Mucosa of descending colon (tissue), 3 donors: ENCODE measurements around the gene WDR5. TPM values are rescaled to one million over a fixed set of nuclear protein-coding genes. Genes with fewer than 3 reads are reported as not detected.

Experiments used
- ATAC-seq: fragments of 200-7000 bp; cut with Tn5 transposase; one replicate; pipeline ENCODE4 v1.9.1; 2020; ENCODE audit warnings: mild to moderate bottlenecking, moderate library complexity
- DNase-seq, 3 donors: peaks; one replicate each; pipeline ENCODE4 v3.0.0-alpha.2; 2020
- H3K36me3 ChIP-seq: fragments of 200-600 bp; one replicate; pipeline ENCODE4 v1.8.0; 2021; ENCODE audit warnings: low read depth, mild to moderate bottlenecking
- H3K4me1 ChIP-seq: fragments of 200-600 bp; one replicate; pipeline ENCODE4 v1.8.0; 2021; ENCODE audit warnings: low read depth, mild to moderate bottlenecking
- H3K4me3 ChIP-seq: fragments of 200-600 bp; one replicate; pipeline ENCODE4 v1.8.0; 2021; ENCODE audit warnings: mild to moderate bottlenecking
- H3K9me3 ChIP-seq: fragments of 200-600 bp; one replicate; pipeline ENCODE4 v1.8.0; 2021; ENCODE audit warnings: mild to moderate bottlenecking
- intact Hi-C, 2 donors: fragments of 100-400 bp; cut with DNase I in 1 of 2; cut with micrococcal nuclease in 1 of 2; formaldehyde crosslinking; loops; one replicate each; pipeline versions ENCODE4 v1.11.0 to v1.11.1; 2022; cut with DNase I, micrococcal nuclease
- total RNA-seq, 3 donors: library from RNA; stranded (reverse); fragmentation: NEBNext Ultra II Directional in 2 of 3; extraction: Animal tissue kit (Norgen Biotek cat#: 25700) in 2 of 3; gene quantifications; one replicate each; pipeline versions ENCODE4 v1.2.1 to v1.2.4, GENCODE V29; 2021 to 2023
- TF ChIP-seq, protein P1 (sequence below): fragments of 200-600 bp; IDR thresholded peaks from one replicate; pipeline ENCODE4 v1.8.0; 2022; ENCODE audit warnings: antibody characterized with exemption, mild to moderate bottlenecking
- donor health status: DM: no; HTN: no; CAD: no; lungs with moderate emphysema.
- donor health status: DM: no; HTN: no; CAD: no.
- donor health status: DM: no; HTN: yes; CAD: no.

The WDR5 gene
- total RNA-seq, 3 donors from 2014 or later: 19.9 to 27.1 (median 24.6) TPM

DNA sequence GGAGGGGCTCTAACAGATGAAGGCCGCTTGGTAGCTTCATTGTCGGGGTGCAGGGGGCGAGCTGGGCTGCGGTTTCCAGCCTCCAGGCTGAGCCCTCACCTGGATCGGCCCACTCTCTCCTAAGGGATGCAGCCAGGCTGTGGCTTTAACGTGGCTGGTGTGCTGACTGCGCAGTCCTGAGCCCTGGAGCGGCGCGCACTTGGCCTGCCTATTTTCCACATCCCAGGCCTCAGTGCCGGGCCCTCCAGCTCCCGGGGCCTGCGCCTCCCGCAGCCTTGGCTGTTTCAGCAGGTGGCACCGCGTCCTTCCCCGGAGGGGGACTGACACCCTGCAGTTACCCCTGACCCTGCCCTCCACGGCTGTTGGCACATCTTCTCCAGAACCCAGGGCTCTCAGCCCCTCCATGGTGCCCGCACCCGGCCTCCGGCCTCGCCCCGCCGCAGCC lies 27.1 kb downstream of the WDR5 start:
- TF ChIP-seq, protein P1, sequence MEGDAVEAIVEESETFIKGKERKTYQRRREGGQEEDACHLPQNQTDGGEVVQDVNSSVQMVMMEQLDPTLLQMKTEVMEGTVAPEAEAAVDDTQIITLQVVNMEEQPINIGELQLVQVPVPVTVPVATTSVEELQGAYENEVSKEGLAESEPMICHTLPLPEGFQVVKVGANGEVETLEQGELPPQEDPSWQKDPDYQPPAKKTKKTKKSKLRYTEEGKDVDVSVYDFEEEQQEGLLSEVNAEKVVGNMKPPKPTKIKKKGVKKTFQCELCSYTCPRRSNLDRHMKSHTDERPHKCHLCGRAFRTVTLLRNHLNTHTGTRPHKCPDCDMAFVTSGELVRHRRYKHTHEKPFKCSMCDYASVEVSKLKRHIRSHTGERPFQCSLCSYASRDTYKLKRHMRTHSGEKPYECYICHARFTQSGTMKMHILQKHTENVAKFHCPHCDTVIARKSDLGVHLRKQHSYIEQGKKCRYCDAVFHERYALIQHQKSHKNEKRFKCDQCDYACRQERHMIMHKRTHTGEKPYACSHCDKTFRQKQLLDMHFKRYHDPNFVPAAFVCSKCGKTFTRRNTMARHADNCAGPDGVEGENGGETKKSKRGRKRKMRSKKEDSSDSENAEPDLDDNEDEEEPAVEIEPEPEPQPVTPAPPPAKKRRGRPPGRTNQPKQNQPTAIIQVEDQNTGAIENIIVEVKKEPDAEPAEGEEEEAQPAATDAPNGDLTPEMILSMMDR: no peak
- Histone ChIP-seq H3K36me3 (no peaks in the 10 kb centered on the region), H3K9me3 (no peaks in the 10 kb centered on the region), H3K4me3 (no peak overlapping the region), H3K4me1 (peaks cover 15% of the 10 kb centered on the region)
- DNase-seq (no peak), ATAC-seq (peak; percentile 8)
- intact Hi-C loops: no loop called here

DNA sequence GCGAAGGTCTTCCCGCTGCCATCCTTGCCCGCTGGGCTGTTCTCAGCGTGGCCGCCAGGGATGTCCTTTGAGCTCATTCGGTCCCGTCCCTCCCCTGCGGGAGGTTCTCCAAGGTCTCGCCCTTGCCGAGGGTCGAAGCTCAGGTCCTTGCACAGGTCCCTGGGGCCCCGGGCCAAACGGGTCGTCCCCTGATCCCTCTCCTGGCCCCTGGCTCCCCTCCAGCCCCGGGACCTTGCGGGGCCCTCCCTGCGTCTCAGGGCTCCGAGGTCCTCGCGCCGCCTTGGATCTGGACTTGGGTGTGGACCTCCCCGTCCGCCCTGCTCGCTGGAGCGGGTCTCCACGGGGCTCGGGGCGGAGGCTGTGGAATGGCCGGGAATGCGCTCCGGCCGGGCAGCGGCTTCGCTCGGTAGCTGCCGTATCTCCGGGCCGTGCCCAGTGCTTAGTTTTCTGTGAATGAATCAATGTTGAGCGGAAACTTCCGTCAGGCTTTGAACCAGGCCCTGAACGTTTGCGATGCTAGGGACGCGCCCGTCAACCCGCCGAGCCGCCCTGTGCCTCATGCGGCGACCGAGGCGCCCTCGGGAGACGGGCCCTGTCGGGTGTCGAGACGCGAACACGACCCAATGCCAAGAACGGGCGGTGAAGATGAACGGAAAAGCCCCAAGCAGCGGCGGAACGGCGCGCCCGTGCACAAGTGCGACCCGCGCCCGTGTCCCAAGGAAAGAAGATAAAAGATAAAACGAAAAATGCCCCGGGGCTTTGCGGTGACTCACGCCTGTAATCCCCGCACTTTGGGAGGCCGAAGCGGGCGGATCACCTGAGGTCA lies 27.7 kb downstream of the WDR5 start:
- ATAC-seq (peak; percentile 55), DNase-seq (peak; percentile 76 to 83 (median 83))
- peak overlapping the region; percentile 9 for H3K4me3 ChIP-seq
- no peaks in the 10 kb centered on the region for H3K36me3 ChIP-seq
- TF ChIP-seq, protein P1: peak; percentile 21
- intact Hi-C loops: no loop called here
- no peaks in the 10 kb centered on the region for H3K9me3 ChIP-seq
- peaks cover 15% of the 10 kb centered on the region for H3K4me1 ChIP-seq

DNA sequence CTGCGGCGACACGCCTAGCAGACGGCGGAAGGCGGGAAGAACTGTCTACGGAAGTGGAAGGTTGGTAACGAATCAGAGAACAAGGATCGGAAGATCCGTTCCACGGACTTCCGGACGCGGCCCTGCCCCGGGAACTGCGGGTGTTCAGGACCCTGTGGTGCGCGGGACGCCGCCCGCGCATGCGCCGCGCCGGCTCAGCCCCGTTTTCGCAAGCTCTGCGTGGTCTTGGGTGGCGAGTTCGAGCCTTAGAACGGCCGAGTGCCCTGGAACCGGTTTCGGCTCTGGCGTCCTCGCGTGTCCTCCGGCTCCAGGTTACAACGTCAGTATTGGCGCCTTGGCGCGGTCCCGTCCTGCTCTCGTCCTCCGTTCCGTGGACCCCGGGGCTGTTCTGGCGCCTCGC lies 29.0 kb downstream of the WDR5 start:
- intact Hi-C loops: no loop called here
- no peak overlapping the region for H3K4me3 ChIP-seq
- no peak for DNase-seq
- no peak for ATAC-seq
- TF ChIP-seq, protein P1: no peak
- no peaks in the 10 kb centered on the region for H3K36me3 ChIP-seq
- peaks cover 15% of the 10 kb centered on the region for H3K4me1 ChIP-seq
- H3K9me3 ChIP-seq: no peaks in the 10 kb centered on the region

DNA sequence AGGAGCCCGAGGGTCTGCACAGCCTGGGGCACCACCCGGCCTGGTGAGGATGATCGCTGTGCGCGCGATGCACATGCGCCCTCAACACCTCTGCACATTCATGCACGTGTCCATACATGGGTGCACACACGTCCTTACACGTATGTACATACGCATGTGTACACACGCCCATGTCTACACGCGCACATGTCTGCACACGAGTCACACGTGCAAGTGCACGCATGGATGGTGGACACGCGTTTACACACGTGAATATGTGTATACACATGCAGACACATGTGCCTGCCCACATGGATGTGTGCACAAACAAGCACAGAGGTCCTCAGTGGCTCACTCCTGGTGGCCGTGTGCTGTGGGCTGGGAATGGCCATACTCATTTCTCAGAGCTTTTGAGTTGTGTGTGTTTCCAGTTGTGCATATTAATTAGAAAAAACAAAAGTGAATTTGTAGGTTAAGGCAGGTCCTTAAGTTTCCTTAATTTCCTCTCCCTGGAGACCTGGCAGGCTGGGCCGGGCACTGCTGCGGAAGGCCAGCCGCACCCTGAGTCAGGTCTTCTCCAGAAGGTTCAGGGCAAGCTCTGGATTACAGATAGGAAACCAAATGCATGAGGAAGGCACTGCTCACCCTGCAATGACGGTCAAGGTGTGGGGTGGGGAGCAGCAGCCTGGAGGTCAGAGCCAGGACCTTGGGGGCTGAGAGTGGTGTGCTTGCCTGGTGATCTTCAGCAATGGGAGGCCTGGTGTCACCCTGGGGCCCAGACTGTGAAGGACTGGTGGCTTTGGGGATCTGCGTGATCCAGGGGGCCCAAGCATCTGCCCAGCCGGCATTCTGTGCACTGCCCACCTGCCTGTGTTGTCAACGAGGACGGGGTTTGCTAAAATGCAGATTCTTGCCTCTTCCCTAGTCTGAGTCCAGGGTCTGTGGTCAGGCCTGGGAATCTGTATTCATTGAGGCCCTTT lies 29.8 kb downstream of the WDR5 start:
- TF ChIP-seq, protein P1: no peak
- DNase-seq (peak; percentile 51 to 81 (median 66)), ATAC-seq (no peak)
- no peaks in the 10 kb centered on the region for H3K9me3 ChIP-seq
- H3K4me1 ChIP-seq: peaks cover 15% of the 10 kb centered on the region
- no peak overlapping the region for H3K4me3 ChIP-seq
- intact Hi-C loops: no loop called here
- no peaks in the 10 kb centered on the region for H3K36me3 ChIP-seq

DNA sequence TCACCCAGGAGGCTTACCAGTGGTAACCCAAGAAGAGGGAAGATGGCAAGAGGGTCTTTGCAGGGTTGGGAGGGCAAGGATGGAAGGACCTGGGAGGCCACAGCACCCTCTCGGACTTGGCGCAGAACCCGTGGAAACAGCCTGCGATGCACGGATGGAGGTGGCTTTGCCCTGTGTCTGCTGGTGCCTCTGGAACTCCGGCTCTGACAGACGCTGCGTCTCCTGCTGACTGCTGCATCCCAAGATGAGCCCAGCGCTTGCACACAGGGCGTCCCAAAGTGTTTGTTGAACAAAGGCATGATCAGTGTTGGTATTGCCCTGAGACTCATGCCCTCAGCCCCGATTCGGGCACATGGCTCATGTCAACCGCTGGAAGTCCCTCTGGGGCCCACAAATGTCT lies 30.5 kb downstream of the WDR5 start:
- H3K4me3 ChIP-seq: no peak overlapping the region
- H3K36me3 ChIP-seq: no peaks in the 10 kb centered on the region
- H3K4me1 ChIP-seq: peaks cover 15% of the 10 kb centered on the region
- H3K9me3 ChIP-seq: no peaks in the 10 kb centered on the region
- TF ChIP-seq, protein P1: no peak
- ATAC-seq (no peak), DNase-seq (no peak)
- intact Hi-C loops: no loop called here
